Ureter (tissue), 1 donor: ENCODE data around the gene SORD. TPM values are rescaled to one million over a fixed set of nuclear protein-coding genes. Genes with fewer than 3 reads are reported as not detected.
"Not testable (repeated sequence)": the region's sequence is repeated elsewhere in the genome, so short reads cannot be mapped to it uniquely, and the experiment has no call there.

ENCODE experiments used
- DNase-seq: peaks from one replicate; pipeline ENCODE4 v3.0.0-alpha.2; 2020; ENCODE audit warnings: low spot score
- total RNA-seq: library from RNA; stranded (reverse); gene quantifications from one replicate; pipeline ENCODE4 v1.2.4, GENCODE V29; 2023
- donor health status: DM: yes; HTN: yes; CAD: no.

Gene SORD
- total RNA-seq, 1 donor from 2014 or later = 43.1 TPM

GRCh38 chr15:45024649-45025048 lies 1.7 kb downstream of the SORD start:
- not testable (repeated sequence) for DNase-seq

- not testable (repeated sequence) for DNase-seq
Measured at GRCh38 chr15:45025627-45026026, 2.6 kb downstream of the SORD start.

GRCh38 chr15:45026651-45027190 lies 3.7 kb downstream of the SORD start:
- no peak for DNase-seq

DNA sequence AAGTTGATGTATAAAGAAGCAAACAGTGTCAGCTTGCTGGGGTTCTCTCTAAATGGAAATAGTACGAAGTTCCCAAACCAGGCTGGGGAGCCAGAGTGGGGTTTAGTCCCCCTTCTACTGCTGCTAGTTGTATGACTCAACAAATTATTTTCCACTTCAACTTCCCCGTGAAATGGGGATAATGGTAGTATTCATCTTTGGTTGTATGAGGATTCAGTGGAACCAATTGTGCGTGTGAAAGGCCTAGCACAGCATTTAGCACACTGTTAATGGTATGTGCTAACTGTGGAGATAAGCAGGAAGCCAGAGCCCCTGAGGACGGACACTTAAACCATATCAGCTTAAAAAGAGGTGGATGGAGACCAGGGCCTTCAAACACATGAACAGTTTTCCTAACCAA lies 4.2 kb downstream of the SORD start:
- DNase-seq = no peak

DNA sequence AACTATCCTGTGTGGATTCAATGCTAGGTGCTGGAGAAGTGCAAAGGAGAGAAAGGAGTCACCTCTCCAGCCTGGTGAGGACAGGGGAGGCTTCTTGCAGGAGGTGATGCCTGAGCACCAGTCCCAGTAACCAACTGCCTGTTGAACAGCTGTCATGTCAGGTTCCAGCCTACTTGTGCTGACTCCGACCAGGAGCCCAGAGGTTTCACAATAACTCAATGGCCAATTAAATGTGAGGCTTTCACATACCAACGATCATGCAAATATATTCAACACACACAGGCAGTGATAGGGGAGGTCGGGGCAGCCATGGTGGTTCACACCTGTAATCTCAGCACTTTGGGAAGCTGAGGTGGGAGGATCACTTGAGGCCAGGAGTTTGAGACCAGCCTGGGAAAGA lies 7.7 kb downstream of the SORD start:
- no peak for DNase-seq

- not testable (repeated sequence) for DNase-seq
Measured at GRCh38 chr15:45031522-45032028, 8.6 kb downstream of the SORD start.

GRCh38 chr15:45032501-45032900 lies 9.5 kb downstream of the SORD start:
- DNase-seq = not testable (repeated sequence)

DNA sequence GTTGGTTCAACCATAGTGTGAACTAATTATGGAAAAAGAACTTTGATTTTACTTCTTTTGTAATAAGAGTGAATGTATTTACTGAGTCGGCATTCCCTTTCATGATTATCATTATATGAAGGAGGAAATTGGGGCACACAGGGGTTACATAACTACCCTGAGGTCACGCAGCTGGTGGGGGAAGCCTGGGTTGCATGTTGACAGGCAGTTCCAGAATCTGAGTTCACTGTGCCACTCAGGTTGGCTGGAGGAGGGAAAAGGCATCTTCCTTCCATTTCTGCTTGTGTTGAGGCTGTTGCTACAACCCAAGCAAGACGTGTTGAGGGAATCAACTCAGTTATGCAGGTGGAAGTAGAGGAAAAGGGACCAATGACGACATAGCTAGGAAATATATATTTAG lies 11.1 kb downstream of the SORD start:
- DNase-seq = not testable (repeated sequence)

DNA sequence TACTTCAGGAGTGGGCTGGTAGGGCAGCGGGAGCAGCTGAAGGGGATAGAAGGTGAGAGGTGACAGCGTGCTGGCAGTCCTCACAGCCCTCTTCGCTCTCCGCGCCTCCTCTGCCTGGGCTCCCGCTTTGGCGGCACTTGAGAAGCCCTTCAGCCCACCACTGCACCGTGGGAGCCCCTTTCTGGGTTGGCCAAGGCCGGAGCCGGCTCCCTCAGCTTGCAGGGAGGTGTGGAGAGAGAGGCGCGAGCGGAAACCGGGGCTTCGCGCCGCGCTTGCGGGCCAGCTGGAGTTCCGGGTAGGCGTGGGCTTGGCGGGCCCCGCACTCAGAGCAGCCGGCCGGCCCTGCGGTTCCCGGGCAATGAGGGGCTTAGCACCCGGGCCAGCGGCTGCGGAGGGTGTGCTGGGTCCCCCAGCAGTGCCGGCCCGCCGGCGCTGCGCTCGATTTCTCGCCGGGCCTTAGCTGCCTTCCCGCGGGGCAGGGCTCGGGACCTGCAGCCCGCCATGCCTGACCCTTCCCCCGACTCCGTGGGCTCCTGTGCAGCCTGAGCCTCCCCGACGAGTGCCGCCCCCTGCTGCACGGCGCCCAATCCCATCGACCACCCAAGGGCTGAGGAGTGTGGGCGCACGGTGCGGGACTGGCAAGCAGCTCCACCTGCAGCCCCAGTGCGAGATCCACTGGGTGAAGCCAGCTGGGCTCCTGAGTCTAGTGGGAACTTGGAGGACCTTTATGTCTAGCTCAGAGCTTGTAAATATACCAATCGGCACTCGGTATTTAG lies 11.8 kb downstream of the SORD start:
- DNase-seq = not testable (repeated sequence)

- DNase-seq = peak; percentile 87
Measured at GRCh38 chr15:45036812-45037781, 14.1 kb downstream of the SORD start.

- no peak for DNase-seq
Measured at GRCh38 chr15:45037936-45038335, 14.9 kb downstream of the SORD start.

GRCh38 chr15:45040396-45040795 lies 17.4 kb downstream of the SORD start:
- DNase-seq = not testable (repeated sequence)

DNA sequence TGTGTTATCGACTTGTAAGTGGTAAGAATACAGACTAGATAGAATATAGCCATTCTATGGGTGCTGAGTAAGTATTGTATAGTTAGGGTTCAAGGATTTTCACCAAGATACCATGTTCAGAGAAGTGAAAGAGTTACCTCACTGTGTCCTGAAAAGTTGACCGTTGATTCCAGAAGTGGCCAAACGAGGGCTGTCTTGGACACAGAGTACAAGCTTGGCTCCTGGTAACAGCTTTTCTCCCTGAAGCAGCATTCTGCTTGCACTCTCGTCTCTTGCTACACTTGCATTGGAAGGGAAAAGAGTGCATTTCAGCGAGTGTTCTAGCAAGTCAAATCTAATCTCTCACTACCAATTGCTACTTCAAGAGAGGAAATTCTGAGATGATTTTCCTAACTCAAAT lies 18.5 kb downstream of the SORD start:
- not testable (repeated sequence) for DNase-seq

- DNase-seq = not testable (repeated sequence)
Measured at GRCh38 chr15:45042859-45043258, 19.9 kb downstream of the SORD start.

DNA sequence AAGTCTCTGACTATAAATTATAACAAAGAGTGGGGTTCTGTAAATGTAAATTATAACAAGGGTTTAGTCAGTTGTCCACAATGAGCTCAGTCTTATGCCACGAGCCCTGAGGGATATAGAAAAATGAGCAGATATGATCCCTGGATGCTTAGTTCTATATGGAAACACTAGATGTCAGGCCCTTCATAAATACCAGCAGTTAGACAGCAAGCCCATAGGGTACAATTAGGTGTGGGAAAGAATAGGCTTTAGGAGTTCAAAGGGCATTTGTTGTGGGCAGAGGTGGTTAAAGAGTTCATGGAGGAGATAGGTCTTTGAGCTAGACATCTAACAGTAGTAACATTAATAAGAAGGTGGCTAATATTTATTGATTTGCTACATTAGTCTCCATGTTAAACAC lies 21.3 kb downstream of the SORD start:
- DNase-seq = not testable (repeated sequence)

DNA sequence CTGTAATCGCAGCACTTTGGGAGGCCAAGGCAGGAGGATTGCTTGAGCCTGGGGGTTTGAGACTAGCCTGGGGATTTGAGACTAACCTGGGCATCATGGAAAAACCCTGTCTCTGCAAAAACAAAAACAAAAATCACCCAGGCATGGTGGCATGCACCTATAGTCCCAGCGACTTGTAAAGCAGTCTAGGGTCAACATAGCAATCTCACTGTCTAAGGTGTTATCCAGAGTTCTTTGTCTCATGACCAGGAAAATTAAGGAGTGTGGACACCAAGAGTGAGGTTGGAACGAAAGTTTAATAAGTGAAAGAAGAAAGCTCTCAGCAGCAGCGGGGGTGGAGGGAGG lies 25.4 kb downstream of the SORD start:
- not testable (repeated sequence) for DNase-seq

- no peak for DNase-seq
Measured at GRCh38 chr15:45048794-45049631, 26.0 kb downstream of the SORD start.

GRCh38 chr15:45050587-45050986 lies 27.6 kb downstream of the SORD start:
- DNase-seq = no peak

GRCh38 chr15:45052676-45053075 lies 29.7 kb downstream of the SORD start:
- DNase-seq = not testable (repeated sequence)

DNA sequence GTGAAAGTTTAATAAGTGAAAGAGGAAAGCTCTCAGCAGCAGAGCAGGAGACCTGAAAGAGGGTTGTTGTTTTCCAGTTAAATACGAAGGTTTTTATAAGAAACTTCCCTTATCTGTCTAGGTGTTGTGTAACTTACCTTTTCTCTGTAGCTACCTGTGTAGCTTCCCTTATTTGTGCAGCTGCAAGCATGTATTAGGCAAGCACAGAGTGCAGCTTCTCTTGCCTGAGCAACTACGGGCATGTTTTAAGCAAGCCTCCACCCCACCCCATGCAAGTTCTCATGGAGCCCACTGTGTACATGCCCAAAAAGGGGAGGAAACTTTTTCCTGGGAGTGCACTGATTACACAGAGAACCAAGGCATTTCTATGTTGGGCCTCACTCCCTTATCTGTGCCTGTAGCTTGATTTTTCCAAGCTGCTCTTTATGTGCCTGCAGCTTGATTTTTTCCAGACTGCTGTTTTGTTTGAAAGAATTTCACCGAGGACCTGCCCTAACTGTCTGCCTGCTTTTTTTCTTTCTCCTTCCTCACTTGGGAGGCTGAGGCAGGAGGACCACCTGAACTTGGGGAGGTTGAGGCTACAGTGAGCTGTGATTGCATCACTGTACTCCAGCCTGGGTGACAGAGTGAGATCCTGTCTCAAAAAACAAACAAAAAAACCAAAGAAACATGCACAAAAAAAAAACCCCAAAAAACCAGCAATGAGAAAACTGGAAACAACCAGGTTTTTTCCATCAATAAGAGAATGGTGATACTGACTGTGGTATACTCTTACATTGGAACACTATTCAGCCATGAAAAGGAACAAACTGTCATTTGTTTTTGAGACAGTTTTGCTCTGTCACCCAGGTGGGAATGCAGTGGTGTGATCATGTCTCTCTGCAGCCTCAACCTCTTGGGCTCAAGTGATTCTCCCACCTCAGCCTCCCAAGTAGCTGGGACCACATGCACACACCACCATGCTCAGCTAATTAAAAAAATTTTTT lies 36.0 kb downstream of the SORD start:
- not testable (repeated sequence) for DNase-seq
